Fibroblast of lung (primary cell): ENCODE results near the gene ANKRD13D. TPM values are rescaled to one million over a fixed set of nuclear protein-coding genes. Genes with fewer than 3 reads are reported as not detected.
A peak's percentile ranks its signal among the peaks of the same experiment; 100 is the strongest.

ENCODE experiments used
- DNase-seq, 2 donors: peaks; one replicate each; pipeline versions ENCODE4 v3.0.0 to v3.0.0-alpha.2; 2010; ENCODE audit warnings: low read depth in 2 of 2
- H2AFZ ChIP-seq: 2 replicates; pipeline ENCODE4 v1.5.1; 2012; ENCODE audit warnings: low read length, control low read depth, inconsistent platforms
- H3K27ac ChIP-seq: 2 replicates; pipeline ENCODE4 v1.5.1; 2011; ENCODE audit warnings: low read length, control low read depth; ENCODE audit not compliant: insufficient read depth
- H3K27me3 ChIP-seq: 2 replicates; pipeline ENCODE4 v1.5.1; 2011; ENCODE audit warnings: mild to moderate bottlenecking, low read length; ENCODE audit not compliant: control insufficient read depth, insufficient read depth
- H3K36me3 ChIP-seq: 2 replicates; pipeline ENCODE4 v1.5.1; 2011; ENCODE audit warnings: low read length; ENCODE audit not compliant: control insufficient read depth, insufficient read depth
- H3K4me1 ChIP-seq: 2 replicates; pipeline ENCODE4 v1.5.1; 2011; ENCODE audit warnings: low read length; ENCODE audit not compliant: control insufficient read depth, insufficient read depth; ENCODE audit errors: extremely low read depth
- H3K4me2 ChIP-seq: 2 replicates; pipeline ENCODE4 v1.5.1; 2011; ENCODE audit warnings: low read length, control low read depth; ENCODE audit not compliant: insufficient read depth; ENCODE audit errors: extremely low read depth
- H3K4me3 ChIP-seq, 4 experiments: fragments of 200-600 bp in 1 of 4; sonication (generic) in 1 of 4; replicated peaks in 1 of 4; 2 replicates each; pipeline ENCODE4 v1.5.1; 2011 to 2016; ENCODE audit warnings: low read length in 4 of 4, low read depth in 3 of 4, mild to moderate bottlenecking in 3 of 4, control low read depth in 2 of 4, inconsistent platforms in 1 of 4, mixed read lengths in 1 of 4; ENCODE audit not compliant: insufficient read depth in 1 of 4; ENCODE audit errors: control extremely low read depth in 1 of 4
- H3K79me2 ChIP-seq: 2 replicates; pipeline ENCODE4 v1.5.1; 2012; ENCODE audit warnings: mild to moderate bottlenecking, low read length, inconsistent platforms; ENCODE audit not compliant: control insufficient read depth, insufficient read depth
- H3K9ac ChIP-seq: 2 replicates; pipeline ENCODE4 v1.5.1; 2011; ENCODE audit warnings: mild to moderate bottlenecking, low read length, control low read depth; ENCODE audit not compliant: insufficient read depth
- H3K9me3 ChIP-seq: 2 replicates; pipeline ENCODE4 v1.5.1; 2012; ENCODE audit warnings: low read depth, low read length; ENCODE audit not compliant: control insufficient read depth, insufficient read depth
- H4K20me1 ChIP-seq: 2 replicates; pipeline ENCODE4 v1.5.1; 2011; ENCODE audit warnings: low read length; ENCODE audit not compliant: control insufficient read depth, insufficient read depth; ENCODE audit errors: extremely low read depth
- CTCF ChIP-seq, 2 donors: IDR thresholded peaks in 1 of 2; conservative IDR thresholded peaks in 1 of 2; 1 replicate in 1 of 2; 2 replicates in 1 of 2; pipeline ENCODE4 v1.5.1; 2011 to 2012; ENCODE audit warnings: low read length in 2 of 2, control low read depth in 1 of 2, inconsistent platforms in 1 of 2, low read depth in 1 of 2, mild to moderate bottlenecking in 1 of 2
- EZH2 ChIP-seq: IDR thresholded peaks from 2 replicates; pipeline ENCODE4 v1.5.1; 2012; ENCODE audit warnings: low read length, control low read depth, mild to moderate bottlenecking; ENCODE audit errors: missing control alignments
- polyA plus RNA-seq, 2 donors: library from polyadenylated mRNA; depleted of rRNA in 1 of 2; stranded (reverse) in 1 of 2; unstranded in 1 of 2; fragments of >200 nt; gene quantifications; 2 replicates each; pipeline ENCODE4 v1.2.1, GENCODE V29; 2011 to 2012; ENCODE audit warnings: missing spikeins in 1 of 2
- total RNA-seq: library from RNA; depleted of rRNA; stranded (reverse); fragments of >200 nt; gene quantifications from 2 replicates; pipeline ENCODE4 v1.2.1, GENCODE V29; 2014

The ANKRD13D gene
- total and polyA plus RNA-seq, 2 donors (not counting 1 experiment from before 2014, with no cell fraction given) = 11.5 to 45.4 TPM

DNA sequence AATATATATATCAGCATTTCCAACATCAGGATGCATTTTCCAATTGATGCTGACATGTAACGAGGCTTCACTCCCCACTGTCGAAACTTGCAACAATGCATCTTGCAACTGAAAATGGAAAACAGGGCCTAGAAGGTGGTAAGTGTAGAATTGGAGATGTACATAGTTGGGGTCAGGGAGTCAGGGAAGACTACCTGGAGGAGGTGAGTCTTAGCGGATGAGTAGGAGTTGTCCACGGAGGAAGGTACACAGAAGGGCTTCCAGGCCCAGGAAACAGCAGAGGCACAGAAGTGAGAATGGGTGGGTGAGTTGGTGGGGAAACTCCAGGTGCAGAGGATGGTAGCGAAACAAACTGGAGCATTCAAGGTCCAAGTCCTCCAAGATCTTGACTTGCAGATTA is 24.8 kb upstream of the ANKRD13D start:
- H2AFZ ChIP-seq = no peak overlapping the region
- no peak for DNase-seq
- no peak overlapping the region for H3K4me3 ChIP-seq
- no peak overlapping the region for H3K9ac ChIP-seq
- no peaks in the 10 kb centered on the region for H3K27me3 ChIP-seq
- H3K27ac ChIP-seq = no peak overlapping the region
- H3K4me2 ChIP-seq = no peak overlapping the region
- H3K9me3 ChIP-seq = no peaks in the 10 kb centered on the region
- no peak for TF ChIP-seq CTCF (conservative IDR thresholded peaks at IDR 0.05 in 1 of 2, IDR thresholded peaks at IDR 0.05 in 1 of 2; ENCODE audit: low read depth in 1 of 2, low read length in 2 of 2)
- TF ChIP-seq EZH2 = no peak
- no peaks in the 10 kb centered on the region for H4K20me1 ChIP-seq
- peaks cover 25% of the 10 kb centered on the region for H3K79me2 ChIP-seq
- peaks cover 7% of the 10 kb centered on the region for H3K36me3 ChIP-seq
- H3K4me1 ChIP-seq = peaks cover 22% of the 10 kb centered on the region

DNA sequence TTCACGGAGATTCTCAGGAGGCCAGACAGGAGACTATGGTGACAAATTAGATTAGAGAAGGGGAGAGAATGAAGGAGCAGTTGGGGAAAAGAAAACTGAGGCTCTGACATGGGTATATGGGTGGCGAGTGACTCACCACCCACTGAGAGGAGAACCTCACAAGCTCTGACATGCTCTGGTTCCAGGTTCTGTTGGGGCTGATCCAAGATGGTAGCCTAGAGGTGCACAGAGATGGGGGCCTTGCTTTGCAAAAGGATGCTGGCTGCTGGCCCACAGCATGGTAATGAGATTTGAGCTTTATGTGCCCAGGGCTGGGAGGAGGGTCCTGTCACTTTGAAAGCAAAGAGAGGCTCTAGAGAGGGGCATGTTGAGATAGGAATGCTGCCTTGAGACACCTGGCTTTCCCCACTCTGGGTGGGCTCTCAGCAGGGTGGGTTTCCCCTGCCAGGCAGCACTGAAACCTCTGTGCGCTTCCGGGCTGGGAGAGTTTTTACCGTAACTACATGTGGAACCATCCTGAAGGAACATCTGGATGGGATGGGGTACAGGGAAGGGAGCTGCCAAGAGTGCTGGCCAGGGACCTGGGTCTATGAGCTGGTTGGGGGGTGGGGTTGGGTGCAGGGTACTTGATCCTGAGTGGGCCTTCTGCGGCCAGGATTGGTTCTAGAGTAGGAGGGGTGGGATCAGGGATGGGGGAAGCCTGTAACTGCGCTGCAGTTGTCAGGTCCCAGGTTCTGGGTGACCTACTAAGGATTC is 24.0 kb upstream of the ANKRD13D start:
- H3K27ac ChIP-seq = no peak overlapping the region
- no peaks in the 10 kb centered on the region for H3K27me3 ChIP-seq
- no peak overlapping the region for H3K4me3 ChIP-seq
- H3K4me2 ChIP-seq = no peak overlapping the region
- H4K20me1 ChIP-seq = no peaks in the 10 kb centered on the region
- H3K79me2 ChIP-seq = peaks cover 33% of the 10 kb centered on the region
- no peak overlapping the region for H2AFZ ChIP-seq
- peaks cover 9% of the 10 kb centered on the region for H3K36me3 ChIP-seq
- peaks cover 29% of the 10 kb centered on the region for H3K4me1 ChIP-seq
- no peaks in the 10 kb centered on the region for H3K9me3 ChIP-seq
- TF ChIP-seq EZH2 (no peak), CTCF (conservative IDR thresholded peaks at IDR 0.05 in 1 of 2, IDR thresholded peaks at IDR 0.05 in 1 of 2; ENCODE audit: low read depth in 1 of 2, low read length in 2 of 2) (no peak)
- no peak for DNase-seq
- no peak overlapping the region for H3K9ac ChIP-seq

DNA sequence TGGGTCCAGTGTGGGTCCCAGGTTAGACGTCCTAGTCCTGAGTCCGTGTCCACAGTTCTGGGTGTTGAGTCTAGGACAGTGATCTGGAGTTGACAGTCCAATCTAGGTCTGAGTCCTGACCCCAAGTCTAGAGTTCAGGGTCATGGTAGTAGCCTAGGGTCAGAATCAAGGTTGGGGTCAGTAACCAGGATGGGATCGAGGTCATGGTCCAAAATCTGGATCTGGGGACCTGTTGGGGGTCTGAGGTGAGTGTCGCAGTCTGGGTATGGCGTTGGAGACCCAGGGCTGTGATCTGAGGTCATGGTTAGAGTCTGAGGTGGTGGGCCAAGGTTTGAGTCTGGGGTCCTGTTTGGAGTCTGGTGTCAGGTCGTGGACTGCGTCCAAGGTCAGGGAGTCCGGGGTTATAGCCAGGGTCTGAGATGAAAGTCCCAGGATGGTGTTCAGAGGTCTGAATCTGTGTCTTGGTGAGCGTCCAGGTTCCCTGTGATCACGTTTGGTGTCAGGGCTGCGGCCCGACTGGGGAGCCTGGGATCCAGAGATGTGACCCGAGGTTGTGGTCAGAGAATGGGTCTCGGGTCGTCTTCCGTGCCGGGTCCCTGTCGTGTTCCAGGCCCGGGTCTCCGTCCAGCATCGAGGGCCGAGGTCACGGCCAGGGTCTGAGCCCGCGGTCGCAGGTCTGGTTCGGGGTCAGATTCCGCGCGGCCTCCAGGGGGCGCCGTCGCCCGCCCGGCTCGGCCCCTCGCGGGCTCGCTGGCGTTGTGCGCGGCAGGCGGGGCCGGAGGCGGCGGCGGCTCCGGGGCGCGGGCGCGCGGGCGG is 23.3 kb upstream of the ANKRD13D start:
- no peak for TF ChIP-seq EZH2
- peak; percentile 39 to 53 for TF ChIP-seq CTCF (conservative IDR thresholded peaks at IDR 0.05 in 1 of 2, IDR thresholded peaks at IDR 0.05 in 1 of 2; ENCODE audit: low read depth in 1 of 2, low read length in 2 of 2)
- peak overlapping the region; percentile 64 for H2AFZ ChIP-seq
- peaks cover 34% of the 10 kb centered on the region for H3K4me1 ChIP-seq
- peak; percentile 30 to 52 for DNase-seq
- H4K20me1 ChIP-seq = no peaks in the 10 kb centered on the region
- peak overlapping the region; percentile 35 for H3K4me2 ChIP-seq
- no peak overlapping the region for H3K9ac ChIP-seq
- H3K27ac ChIP-seq = no peak overlapping the region
- H3K4me3 ChIP-seq = peak overlapping the region in 2 of 4 experiments; percentile 24 to 39
- no peaks in the 10 kb centered on the region for H3K9me3 ChIP-seq
- H3K36me3 ChIP-seq = peaks cover 9% of the 10 kb centered on the region
- no peaks in the 10 kb centered on the region for H3K27me3 ChIP-seq
- peaks cover 39% of the 10 kb centered on the region for H3K79me2 ChIP-seq
